Neuronal stem cell (in vitro differentiated cells): Measurements from ENCODE around the gene SLC9C1.
A peak's percentile ranks its signal among the peaks of the same experiment; 100 is the strongest.

Experiments
- DNase-seq: peaks from one replicate; pipeline ENCODE4 v3.0.0-alpha.2; 2013; ENCODE audit warnings: low spot score
- H2AFZ ChIP-seq: one replicate; pipeline ENCODE4 v1.6.1; 2013; ENCODE audit warnings: mild to moderate bottlenecking, low read length, inconsistent platforms
- H2AK5ac ChIP-seq: 2 replicates; pipeline ENCODE4 v1.6.1; 2013; ENCODE audit warnings: low read depth, mild to moderate bottlenecking, inconsistent platforms, low read length, moderate library complexity, mixed read lengths
- H2BK120ac ChIP-seq: 2 replicates; pipeline ENCODE4 v1.6.1; 2013; ENCODE audit warnings: low read depth, mild to moderate bottlenecking, inconsistent platforms, low read length, moderate library complexity, mixed read lengths
- H2BK12ac ChIP-seq: one replicate; pipeline ENCODE4 v1.6.1; 2013; ENCODE audit warnings: low read length, inconsistent platforms
- H2BK15ac ChIP-seq: 2 replicates; pipeline ENCODE4 v1.6.1; 2013; ENCODE audit warnings: mild to moderate bottlenecking, low read length, inconsistent platforms, mixed read lengths
- H2BK5ac ChIP-seq: one replicate; pipeline ENCODE4 v1.6.1; 2013; ENCODE audit warnings: inconsistent platforms, mild to moderate bottlenecking, low read length, moderate library complexity
- H3K14ac ChIP-seq: one replicate; pipeline ENCODE4 v1.6.1; 2013; ENCODE audit warnings: low read length, inconsistent platforms
- H3K18ac ChIP-seq: 2 replicates; pipeline ENCODE4 v1.6.1; 2013; ENCODE audit warnings: low read length, inconsistent platforms
- H3K23ac ChIP-seq: 2 replicates; pipeline ENCODE4 v1.6.1; 2013; ENCODE audit warnings: low read depth, mild to moderate bottlenecking, mixed read lengths, low read length, inconsistent platforms; ENCODE audit not compliant: poor library complexity
- H3K27ac ChIP-seq: replicated peaks from 3 replicates; pipeline ENCODE4 v1.5.1; 2013; ENCODE audit warnings: low read length, inconsistent platforms
- H3K27me3 ChIP-seq, 3 experiments: 2 replicates each; pipeline ENCODE4 v1.6.1; 2013; ENCODE audit warnings: low read length in 3 of 3, mild to moderate bottlenecking in 2 of 3, inconsistent platforms in 1 of 3, low read depth in 1 of 3, mixed read lengths in 1 of 3, moderate library complexity in 1 of 3; ENCODE audit not compliant: control insufficient read depth in 3 of 3, insufficient read depth in 3 of 3
- H3K36me3 ChIP-seq, 2 donors: replicated peaks in 1 of 2; 2 replicates each; pipeline ENCODE4 v1.6.1; 2013; ENCODE audit warnings: low read length in 2 of 2; ENCODE audit not compliant: control insufficient read depth in 2 of 2, insufficient read depth in 2 of 2
- H3K4ac ChIP-seq: 2 replicates; pipeline ENCODE4 v1.6.1; 2013; ENCODE audit warnings: inconsistent platforms, mild to moderate bottlenecking, low read length, moderate library complexity
- H3K4me1 ChIP-seq, 2 donors: 1 replicate in 1 of 2; 2 replicates in 1 of 2; pipeline ENCODE4 v1.6.1; 2013; ENCODE audit warnings: low read length in 2 of 2, low read depth in 1 of 2; ENCODE audit not compliant: control insufficient read depth in 2 of 2, insufficient read depth in 1 of 2
- H3K4me2 ChIP-seq: one replicate; pipeline ENCODE4 v1.6.1; 2013; ENCODE audit warnings: mild to moderate bottlenecking, low read length, inconsistent platforms; ENCODE audit not compliant: insufficient read depth, poor library complexity, severe bottlenecking
- H3K4me3 ChIP-seq, 2 donors: 2 replicates each; pipeline ENCODE4 v1.5.1; 2013; ENCODE audit warnings: low read length in 2 of 2, mild to moderate bottlenecking in 2 of 2, inconsistent platforms in 1 of 2, moderate library complexity in 1 of 2
- H3K79me1 ChIP-seq: one replicate; pipeline ENCODE4 v1.6.1; 2013; ENCODE audit warnings: low read depth, mild to moderate bottlenecking, inconsistent platforms, low read length, moderate library complexity
- H3K9ac ChIP-seq: one replicate; pipeline ENCODE4 v1.6.1; 2013; ENCODE audit warnings: mild to moderate bottlenecking, low read depth, low read length, inconsistent platforms; ENCODE audit not compliant: poor library complexity
- H3K9me3 ChIP-seq, 2 donors: replicated peaks in 1 of 2; 2 replicates each; pipeline versions ENCODE3 to v1.6.1; 2013; ENCODE audit warnings: low read length in 2 of 2, mild to moderate bottlenecking in 2 of 2, inconsistent platforms in 1 of 2, low read depth in 1 of 2, mixed read lengths in 1 of 2, moderate library complexity in 1 of 2; ENCODE audit not compliant: control insufficient read depth in 2 of 2, insufficient read depth in 1 of 2
- H4K8ac ChIP-seq: one replicate; pipeline ENCODE4 v1.6.1; 2013; ENCODE audit warnings: low read depth, mild to moderate bottlenecking, inconsistent platforms, low read length, moderate library complexity
- H4K91ac ChIP-seq: one replicate; pipeline ENCODE4 v1.6.1; 2013; ENCODE audit warnings: low read length, low read depth, mild to moderate bottlenecking, inconsistent platforms; ENCODE audit not compliant: poor library complexity
- WGBS, 2 donors: extraction: QIAGEN DNeasy Blood & Tissue Kit; methylation state at CpG; one replicate each; pipeline ENCODE4 v1.1.7; 2013; ENCODE audit warnings: missing lambda C conversion rate in 2 of 2, mixed read lengths in 1 of 2; ENCODE audit not compliant: insufficient read length in 2 of 2, insufficient replicate concordance in 1 of 2; ENCODE audit errors: extremely low coverage in 2 of 2; 5-methylcytosine and 5-hydroxymethylcytosine counted together

SLC9C1 gene

GRCh38 chr3:112095731-112096130 lies 198.3 kb downstream of the SLC9C1 start:
- H3K4me2 ChIP-seq: no peak overlapping the region
- no peak overlapping the region for H2AK5ac ChIP-seq
- no peaks in the 10 kb centered on the region for H3K9me3 ChIP-seq
- H3K23ac ChIP-seq: no peak overlapping the region
- no peak overlapping the region for H2AFZ ChIP-seq
- no peak overlapping the region for H3K4me3 ChIP-seq
- no peak overlapping the region for H4K91ac ChIP-seq
- H3K36me3 ChIP-seq: no peaks in the 10 kb centered on the region
- no peak overlapping the region for H2BK5ac ChIP-seq
- H3K4me1 ChIP-seq: peaks cover 14% of the 10 kb centered on the region in 2 donors
- no peak overlapping the region for H2BK12ac ChIP-seq
- no peak overlapping the region for H3K27ac ChIP-seq
- no peak overlapping the region for H2BK120ac ChIP-seq
- H2BK15ac ChIP-seq: no peak overlapping the region
- H3K27me3 ChIP-seq: no peaks in the 10 kb centered on the region
- no peak overlapping the region for H3K14ac ChIP-seq
- no peak overlapping the region for H4K8ac ChIP-seq
- H3K4ac ChIP-seq: no peak overlapping the region
- DNase-seq: no peak
- H3K18ac ChIP-seq: no peak overlapping the region
- H3K79me1 ChIP-seq: no peaks in the 10 kb centered on the region
- no CpG with 5 or more reads among the region's 2 CpGs for WGBS, 2 donors
- H3K9ac ChIP-seq: no peak overlapping the region

GRCh38 chr3:112093180-112093522 lies 200.9 kb downstream of the SLC9C1 start:
- Histone ChIP-seq H3K27ac (no peak overlapping the region), H3K4me2 (no peak overlapping the region), H4K8ac (no peak overlapping the region), H2BK5ac (no peak overlapping the region), H3K79me1 (no peaks in the 10 kb centered on the region), H3K18ac (no peak overlapping the region), H3K4me3 (no peak overlapping the region), H3K9ac (no peak overlapping the region), H2BK15ac (no peak overlapping the region), H3K23ac (no peak overlapping the region), H2BK120ac (no peak overlapping the region), H3K27me3 (no peaks in the 10 kb centered on the region), H3K4ac (no peak overlapping the region), H4K91ac (no peak overlapping the region), H2AFZ (peak overlapping the region; percentile 78), H3K14ac (no peak overlapping the region), H3K4me1 (peaks cover 14 to 19% of the 10 kb centered on the region in 2 donors), H2AK5ac (no peak overlapping the region), H3K36me3 (no peaks in the 10 kb centered on the region), H2BK12ac (no peak overlapping the region), H3K9me3 (no peaks in the 10 kb centered on the region)
- DNase-seq: no peak

GRCh38 chr3:112092496-112093179 lies 201.4 kb downstream of the SLC9C1 start:
- H3K4me2 ChIP-seq: no peak overlapping the region
- H2AFZ ChIP-seq: peak overlapping the region; percentile 78
- H3K27me3 ChIP-seq: peaks cover 0 to 5% (median 1%) of the 10 kb centered on the region in 3 experiments
- no peak overlapping the region for H2AK5ac ChIP-seq
- H2BK15ac ChIP-seq: no peak overlapping the region
- H3K4ac ChIP-seq: no peak overlapping the region
- H3K14ac ChIP-seq: no peak overlapping the region
- no peak overlapping the region for H2BK120ac ChIP-seq
- H3K18ac ChIP-seq: no peak overlapping the region
- no peaks in the 10 kb centered on the region for H3K9me3 ChIP-seq
- H3K36me3 ChIP-seq: no peaks in the 10 kb centered on the region
- no peak overlapping the region for H4K91ac ChIP-seq
- no peak overlapping the region for H3K27ac ChIP-seq
- no peaks in the 10 kb centered on the region for H3K79me1 ChIP-seq
- H3K23ac ChIP-seq: no peak overlapping the region
- no peak overlapping the region for H2BK12ac ChIP-seq
- H3K4me3 ChIP-seq: no peak overlapping the region
- peaks cover 14 to 19% of the 10 kb centered on the region in 2 donors for H3K4me1 ChIP-seq
- no peak for DNase-seq
- WGBS, 2 donors: no CpG with 5 or more reads among the region's 6 CpGs
- no peak overlapping the region for H3K9ac ChIP-seq
- no peak overlapping the region for H2BK5ac ChIP-seq
- no peak overlapping the region for H4K8ac ChIP-seq

- Histone ChIP-seq H3K9me3 (no peaks in the 10 kb centered on the region), H2AK5ac (no peak overlapping the region), H3K9ac (no peak overlapping the region), H3K14ac (no peak overlapping the region), H2BK120ac (no peak overlapping the region), H3K36me3 (no peaks in the 10 kb centered on the region), H3K4me2 (no peak overlapping the region), H3K27me3 (peaks cover 0 to 19% (median 8%) of the 10 kb centered on the region in 3 experiments), H2BK5ac (no peak overlapping the region), H4K8ac (no peak overlapping the region), H3K27ac (no peak overlapping the region), H3K79me1 (no peaks in the 10 kb centered on the region), H4K91ac (no peak overlapping the region), H3K4me1 (peaks cover 16 to 19% of the 10 kb centered on the region in 2 donors), H2BK15ac (no peak overlapping the region), H3K18ac (peak overlapping the region; percentile 27), H3K4me3 (no peak overlapping the region), H3K4ac (no peak overlapping the region), H2BK12ac (no peak overlapping the region), H2AFZ (peak overlapping the region; percentile 21), H3K23ac (no peak overlapping the region)
- no CpG with 5 or more reads among the region's 6 CpGs for WGBS, 2 donors
- no peak for DNase-seq
These were observed 203.0 kb downstream of the SLC9C1 start for GRCh38 chr3:112090887-112091586.
